Fibroblast of the conjunctiva (primary cell): ENCODE data around the gene S100A9.
"Not testable (repeated sequence)": the region's sequence is repeated elsewhere in the genome, so short reads cannot be mapped to it uniquely, and the experiment has no call there.

Experiments
- DNase-seq: peaks from one replicate; pipeline ENCODE4 v3.0.0-alpha.2; 2010; ENCODE audit warnings: low read depth

Gene S100A9

GRCh38 chr1:153345187-153346076, 12.2 kb upstream of the S100A9 start:
- no peak for DNase-seq

GRCh38 chr1:153346077-153346723, 11.5 kb upstream of the S100A9 start:
- DNase-seq = no peak

DNA sequence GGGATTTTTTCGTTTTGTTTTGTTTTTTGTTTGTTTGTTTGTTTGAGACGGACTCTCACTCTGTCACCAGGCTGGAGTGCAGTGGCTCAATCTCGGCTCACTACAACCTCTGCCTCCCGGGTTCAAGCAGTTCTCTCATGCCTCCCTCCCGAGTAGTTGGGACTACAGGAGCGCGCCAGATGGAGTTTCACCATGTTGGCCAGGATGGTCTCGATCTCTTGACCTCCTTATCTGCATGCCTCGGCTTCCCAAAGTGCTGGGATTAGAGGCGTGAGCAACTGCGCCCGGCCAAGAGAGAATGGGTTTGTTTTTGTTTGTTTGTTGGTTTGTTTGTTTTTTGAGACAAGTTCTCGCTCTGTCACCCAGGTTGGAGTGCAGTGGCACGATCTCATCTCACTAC, 10.6 kb upstream of the S100A9 start:
- DNase-seq = not testable (repeated sequence)

GRCh38 chr1:153347856-153348255, 9.8 kb upstream of the S100A9 start:
- DNase-seq = no peak

GRCh38 chr1:153348511-153349362, 8.9 kb upstream of the S100A9 start, which contains the start of gene PGLYRP4:
Gene PGLYRP4 (minus strand): TSS chr1:153348841. CDS start chr1:153347932, 909 bp downstream.
- no peak for DNase-seq

DNA sequence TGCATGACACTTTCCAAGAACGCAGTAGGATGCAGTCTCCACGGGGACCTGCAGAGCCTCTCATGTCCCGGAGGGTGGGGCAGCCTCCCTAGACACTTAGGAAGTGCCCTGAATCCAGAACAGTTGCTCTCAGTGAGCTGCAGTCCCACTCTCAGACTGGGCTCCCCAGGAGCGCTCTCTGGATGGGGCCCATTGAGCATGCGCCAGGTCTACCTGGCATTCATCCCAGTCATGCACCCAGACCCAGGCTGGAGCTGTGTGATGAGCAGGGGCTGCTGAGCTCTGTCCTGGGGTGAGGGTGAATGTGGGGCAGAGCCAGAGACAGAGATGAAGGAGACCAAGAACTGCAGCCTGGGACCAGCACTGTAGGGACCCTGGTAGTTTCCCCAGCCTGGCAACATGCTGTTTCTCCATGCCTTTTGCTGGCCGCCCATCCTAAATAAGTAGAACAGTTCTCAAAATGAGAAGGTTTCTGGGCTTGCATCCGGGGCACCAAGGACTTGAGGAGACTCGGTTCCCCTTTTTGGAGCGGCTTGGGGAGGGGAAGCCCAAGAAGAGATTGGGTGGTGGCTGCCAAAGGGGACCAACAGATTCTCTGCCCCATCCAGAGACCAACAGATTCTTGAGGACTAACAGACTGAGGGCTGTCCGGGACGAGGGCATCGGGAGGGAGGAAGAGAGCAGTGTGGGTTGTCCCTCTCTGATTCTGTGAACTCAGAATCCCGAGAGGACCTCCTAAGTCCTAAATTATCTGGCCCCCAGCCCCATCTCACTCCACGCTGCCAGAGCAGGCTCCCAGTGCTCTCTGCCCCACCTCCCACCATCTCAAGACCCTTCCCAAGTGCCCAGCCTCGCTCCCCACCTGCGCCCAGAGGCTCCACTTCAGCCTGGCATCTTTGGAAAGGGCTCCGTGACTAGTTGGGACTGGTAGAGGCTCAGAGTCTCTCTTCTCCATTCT, 8.0 kb upstream of the S100A9 start:
- DNase-seq = no peak

- DNase-seq = no peak
Observed at GRCh38 chr1:153350321-153350957, 7.2 kb upstream of the S100A9 start.

GRCh38 chr1:153352523-153352922, 5.1 kb upstream of the S100A9 start:
- peak; percentile 59 for DNase-seq

GRCh38 chr1:153353226-153353947, 4.3 kb upstream of the S100A9 start:
- DNase-seq = no peak

- DNase-seq = no peak
Observed at GRCh38 chr1:153354515-153355193, 3.0 kb upstream of the S100A9 start.

- DNase-seq = peak; percentile 30
Observed at GRCh38 chr1:153355445-153356071, 2.1 kb upstream of the S100A9 start.

- DNase-seq = no peak
Observed at GRCh38 chr1:153356392-153357075, 1.1 kb upstream of the S100A9 start.

GRCh38 chr1:153357076-153357852, 390 bp upstream of the S100A9 start:
- DNase-seq = no peak

DNA sequence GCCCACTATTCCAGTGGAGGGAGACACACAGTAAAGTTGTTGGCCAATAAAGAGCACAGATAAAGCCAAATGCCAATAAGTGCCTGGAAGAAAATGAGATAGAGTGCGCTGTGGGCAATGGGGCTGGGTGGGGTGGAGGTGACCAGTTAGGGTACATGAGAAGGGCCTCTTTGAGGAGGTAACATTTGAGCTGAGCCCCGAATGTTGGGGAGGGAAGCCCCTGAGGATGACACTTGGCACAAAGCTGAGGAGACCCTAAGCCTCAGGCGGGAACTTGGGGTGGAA, 979 bp downstream of the S100A9 start:
- no peak for DNase-seq

- no peak for DNase-seq
Observed at GRCh38 chr1:153359241-153359640, 1.6 kb downstream of the S100A9 start.

DNA sequence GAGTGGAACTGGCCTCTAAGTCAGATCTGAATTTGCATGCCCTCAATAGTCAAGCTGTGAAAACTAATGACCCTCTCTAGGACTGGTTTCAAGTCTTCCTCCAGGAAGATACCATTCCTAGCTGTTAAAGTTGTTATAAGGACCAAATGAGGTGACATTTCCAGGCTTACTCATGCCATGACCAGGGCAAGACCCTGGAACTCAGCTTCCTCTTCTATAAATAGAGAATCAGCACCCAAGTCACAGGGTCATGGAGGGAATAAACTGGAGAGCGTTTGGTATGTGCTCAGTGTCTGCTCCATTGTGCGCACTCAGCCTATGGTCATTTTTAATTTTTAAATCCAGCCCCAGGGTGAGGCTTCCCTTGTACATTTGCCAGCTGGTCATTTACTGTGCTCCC, 2.5 kb downstream of the S100A9 start:
- no peak for DNase-seq

GRCh38 chr1:153360592-153361479, 3.2 kb downstream of the S100A9 start:
- no peak for DNase-seq
